GM18511 (cell line): ENCODE results near the gene NOLC1.

Experiments used
- ATAC-seq: cut with Tn5 transposase; IDR thresholded peaks from one replicate; pipeline ENCODE4 v1.9.1; 2021; ENCODE audit warnings: mild to moderate bottlenecking, moderate library complexity; ENCODE audit not compliant: unreplicated experiment

The NOLC1 gene

GRCh38 chr10:102200751-102201640, 48.8 kb downstream of the NOLC1 start:
- no peak for ATAC-seq

GRCh38 chr10:102202386-102202785, 50.2 kb downstream of the NOLC1 start:
- ATAC-seq: no peak

GRCh38 chr10:102208311-102209035, 56.3 kb downstream of the NOLC1 start:
- ATAC-seq: no peak

- ATAC-seq: no peak
These were observed 59.6 kb downstream of the NOLC1 start for GRCh38 chr10:102211615-102212299.
